Stimulated activated memory B cell treated with anti-CD40 and anti-IgM and Interleukin-4, amounts not matched to agents 10 μg/mL and 1 μg/mL and 100 μg/mL, for 72 hours (primary cell): ENCODE results near the gene PRDX6.
"Not testable (repeated sequence)": the region's sequence is repeated elsewhere in the genome, so short reads cannot be mapped to it uniquely, and the experiment has no call there.

ENCODE experiments used
- ATAC-seq: fragments of 150-1000 bp; cut with Tn5 transposase; 2 replicates; pipeline ENCODE4 v1.10.0; 2021
- H3K27ac Mint-ChIP-seq: one replicate; pipeline ENCODE4 v1.8.0; 2022; ENCODE audit warnings: mild to moderate bottlenecking, mixed read lengths
- H3K27me3 Mint-ChIP-seq: one replicate; pipeline ENCODE4 v1.8.0; 2022; ENCODE audit warnings: mixed read lengths
- H3K36me3 Mint-ChIP-seq: one replicate; pipeline ENCODE4 v1.8.0; 2022; ENCODE audit warnings: mixed read lengths
- H3K4me1 Mint-ChIP-seq: one replicate; pipeline ENCODE4 v1.8.0; 2022; ENCODE audit warnings: mixed read lengths
- H3K4me3 Mint-ChIP-seq: one replicate; pipeline ENCODE4 v1.8.0; 2022; ENCODE audit warnings: mild to moderate bottlenecking, moderate library complexity, mixed read lengths
- H3K9me3 Mint-ChIP-seq: one replicate; pipeline ENCODE4 v1.8.0; 2022; ENCODE audit warnings: mixed read lengths

The PRDX6 gene

DNA sequence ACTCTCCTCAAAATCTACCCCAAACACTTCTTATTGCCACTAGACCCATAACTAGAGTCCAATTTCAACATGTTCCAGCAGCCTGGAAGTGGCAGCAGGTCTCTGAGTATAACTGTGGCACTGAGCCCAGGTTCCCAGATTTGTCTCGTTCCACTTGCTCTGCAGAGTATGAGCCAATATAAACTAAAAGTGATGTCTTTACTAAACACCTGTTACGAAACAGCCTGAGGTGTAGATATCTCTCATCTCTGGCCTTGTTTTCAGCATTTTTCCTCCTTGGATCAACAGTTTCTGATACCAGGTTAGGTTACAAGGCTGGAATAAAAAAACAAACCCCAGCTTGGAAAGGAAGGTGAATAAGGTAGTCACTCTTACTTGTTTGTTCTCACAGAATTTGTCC, 25.2 kb upstream of the PRDX6 start:
- peaks cover 6% of the 10 kb centered on the region for H3K9me3 Mint-ChIP-seq
- H3K27me3 Mint-ChIP-seq: no peaks in the 10 kb centered on the region
- ATAC-seq: no peak
- H3K27ac Mint-ChIP-seq: no peak overlapping the region
- H3K4me3 Mint-ChIP-seq: no peak overlapping the region
- peaks cover 62% of the 10 kb centered on the region for H3K36me3 Mint-ChIP-seq
- H3K4me1 Mint-ChIP-seq: peaks cover 6% of the 10 kb centered on the region

DNA sequence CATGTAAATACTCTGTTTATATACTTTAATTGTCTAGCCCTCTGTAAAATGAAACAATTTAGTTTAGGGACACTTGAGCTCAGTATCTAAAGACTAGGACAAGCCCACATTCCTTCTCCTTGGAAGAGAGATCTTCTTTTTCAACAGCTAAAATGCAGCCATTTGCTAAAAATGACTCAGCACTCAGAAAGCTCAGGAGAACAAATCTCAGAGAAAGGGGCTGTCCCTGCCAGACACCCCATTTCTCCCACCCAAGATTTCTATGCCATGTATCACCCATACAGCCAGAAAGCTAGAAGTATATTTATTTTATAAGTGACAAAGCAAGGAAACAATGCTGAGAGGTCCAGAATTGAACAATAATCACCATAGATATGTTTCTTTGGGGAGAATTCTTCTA, 23.2 kb upstream of the PRDX6 start:
- no peak overlapping the region for H3K27ac Mint-ChIP-seq
- no peaks in the 10 kb centered on the region for H3K4me1 Mint-ChIP-seq
- peaks cover 59% of the 10 kb centered on the region for H3K36me3 Mint-ChIP-seq
- ATAC-seq: no peak
- no peak overlapping the region for H3K4me3 Mint-ChIP-seq
- H3K27me3 Mint-ChIP-seq: no peaks in the 10 kb centered on the region
- H3K9me3 Mint-ChIP-seq: no peaks in the 10 kb centered on the region

DNA sequence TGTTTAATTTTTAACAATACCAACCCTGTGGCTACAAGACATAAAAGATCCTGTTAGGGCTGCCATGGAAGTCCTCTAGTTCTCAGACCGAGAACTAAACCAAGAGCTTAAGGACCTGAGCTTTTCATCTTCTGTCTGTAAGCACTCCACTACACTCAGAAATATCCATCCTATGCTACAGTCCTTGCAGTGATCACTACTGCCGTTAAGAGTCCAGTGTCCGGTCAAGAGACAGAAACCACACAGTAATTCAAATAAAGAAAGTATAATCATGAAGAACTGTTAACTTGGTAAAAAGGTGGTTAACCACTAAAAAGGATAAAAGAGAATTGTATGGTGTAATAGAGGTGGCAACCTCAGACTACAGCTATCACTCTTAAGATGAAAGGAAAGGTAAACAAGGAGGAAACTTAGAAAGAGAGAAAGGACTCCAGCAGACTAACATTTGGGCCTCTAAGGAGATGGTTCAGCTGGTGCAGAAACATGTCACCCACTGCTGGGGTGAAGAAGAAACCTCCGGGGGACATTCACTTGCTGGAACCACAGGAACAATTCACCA, 22.1 kb upstream of the PRDX6 start:
- Mint-ChIP-seq H3K4me3 (no peak overlapping the region), H3K4me1 (no peaks in the 10 kb centered on the region), H3K27me3 (no peaks in the 10 kb centered on the region), H3K36me3 (peaks cover 58% of the 10 kb centered on the region), H3K9me3 (no peaks in the 10 kb centered on the region), H3K27ac (no peak overlapping the region)
- ATAC-seq: no peak

DNA sequence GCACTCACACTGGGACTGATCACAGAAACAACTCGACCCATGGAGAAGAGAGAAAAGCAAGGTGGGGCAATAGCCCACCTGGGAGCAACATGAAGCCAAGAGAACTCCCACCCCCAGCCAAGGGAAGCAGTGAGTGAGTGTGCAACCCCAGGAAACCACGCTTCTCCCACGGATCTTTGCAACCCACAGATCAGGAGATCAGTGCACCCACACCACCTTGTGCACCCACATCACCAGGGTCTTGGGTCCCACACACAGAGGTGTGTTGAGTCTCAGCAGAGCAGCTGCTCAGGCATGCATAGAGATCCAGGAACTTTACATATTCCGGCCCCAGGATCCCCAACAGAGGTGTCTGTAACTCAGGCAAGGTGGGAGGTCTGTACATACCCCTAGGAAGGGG, 17.2 kb upstream of the PRDX6 start:
- H3K27ac Mint-ChIP-seq: no peak overlapping the region
- peaks cover 6% of the 10 kb centered on the region for H3K4me1 Mint-ChIP-seq
- H3K9me3 Mint-ChIP-seq: peaks cover 6% of the 10 kb centered on the region
- H3K27me3 Mint-ChIP-seq: no peaks in the 10 kb centered on the region
- H3K36me3 Mint-ChIP-seq: peaks cover 83% of the 10 kb centered on the region
- ATAC-seq: no peak
- H3K4me3 Mint-ChIP-seq: no peak overlapping the region

DNA sequence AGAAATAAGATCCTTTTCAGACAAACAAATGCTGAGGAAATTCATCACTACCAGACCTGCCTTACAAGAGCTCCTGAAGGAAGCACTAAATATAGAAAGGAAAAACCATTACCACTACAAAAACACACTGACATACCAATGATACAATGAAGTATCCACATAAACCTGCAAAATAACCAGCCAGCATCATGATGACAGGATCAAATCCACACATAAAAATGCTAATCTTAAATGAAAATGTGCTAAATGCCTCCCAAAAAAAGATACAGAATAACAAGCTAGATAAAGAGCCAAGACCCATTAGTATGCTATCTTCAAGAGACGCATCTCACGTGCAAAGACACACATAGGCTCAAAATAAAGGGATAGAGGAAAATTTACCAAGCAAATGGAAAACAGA, 14.5 kb upstream of the PRDX6 start:
- H3K9me3 Mint-ChIP-seq: peaks cover 13% of the 10 kb centered on the region
- not testable (repeated sequence) for H3K27ac Mint-ChIP-seq, H3K4me3 Mint-ChIP-seq, H3K27me3 Mint-ChIP-seq, ATAC-seq
- H3K36me3 Mint-ChIP-seq: peaks cover 81% of the 10 kb centered on the region
- peaks cover 14% of the 10 kb centered on the region for H3K4me1 Mint-ChIP-seq

DNA sequence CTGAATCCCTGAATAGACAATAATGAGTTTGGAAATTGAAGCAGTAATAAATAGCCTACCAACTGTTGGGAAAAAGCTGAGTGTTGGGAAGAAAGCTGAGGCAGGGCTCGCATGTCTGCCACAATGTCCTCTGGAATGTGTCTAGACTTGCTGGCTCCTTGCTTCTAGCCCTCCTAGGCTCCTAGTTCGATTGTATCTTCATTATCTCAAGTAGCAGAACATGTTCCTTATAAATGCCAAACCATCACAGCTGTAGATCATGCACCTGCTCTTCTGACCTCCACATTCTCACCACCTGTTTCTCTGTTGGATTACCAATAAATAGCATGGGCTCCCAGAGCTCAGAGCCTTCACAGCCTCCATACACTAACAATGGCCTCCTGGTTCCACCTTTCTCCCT, 12.9 kb upstream of the PRDX6 start:
- H3K36me3 Mint-ChIP-seq: peaks cover 81% of the 10 kb centered on the region

DNA sequence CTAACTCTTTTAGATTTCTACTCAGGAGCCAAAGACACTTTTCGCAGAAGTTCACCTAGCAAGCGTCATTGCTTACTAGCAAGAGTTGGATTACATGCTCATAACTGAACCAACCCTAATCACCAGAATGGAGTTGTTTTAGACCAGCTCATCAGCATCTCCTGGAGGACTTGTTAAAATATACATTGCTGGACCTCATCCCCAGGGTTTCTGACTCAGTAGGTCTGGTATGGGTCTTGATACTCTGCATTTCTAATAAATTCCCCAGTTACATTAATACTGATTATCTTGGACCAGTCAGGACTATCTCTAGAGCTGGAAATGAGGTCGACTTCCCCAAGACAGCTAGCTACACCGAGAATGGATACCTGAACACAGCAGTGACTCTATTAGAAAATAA, 9.7 kb upstream of the PRDX6 start:
- Mint-ChIP-seq H3K4me1 (peaks cover 14% of the 10 kb centered on the region), H3K36me3 (peaks cover 86% of the 10 kb centered on the region), H3K9me3 (peaks cover 28% of the 10 kb centered on the region)

More for the DNA sequence above, 12.9 kb upstream of the PRDX6 start:
- not testable (repeated sequence) for H3K4me3 Mint-ChIP-seq, H3K27me3 Mint-ChIP-seq, ATAC-seq, H3K27ac Mint-ChIP-seq
- H3K4me1 Mint-ChIP-seq: peaks cover 14% of the 10 kb centered on the region
- H3K9me3 Mint-ChIP-seq: peaks cover 19% of the 10 kb centered on the region

DNA sequence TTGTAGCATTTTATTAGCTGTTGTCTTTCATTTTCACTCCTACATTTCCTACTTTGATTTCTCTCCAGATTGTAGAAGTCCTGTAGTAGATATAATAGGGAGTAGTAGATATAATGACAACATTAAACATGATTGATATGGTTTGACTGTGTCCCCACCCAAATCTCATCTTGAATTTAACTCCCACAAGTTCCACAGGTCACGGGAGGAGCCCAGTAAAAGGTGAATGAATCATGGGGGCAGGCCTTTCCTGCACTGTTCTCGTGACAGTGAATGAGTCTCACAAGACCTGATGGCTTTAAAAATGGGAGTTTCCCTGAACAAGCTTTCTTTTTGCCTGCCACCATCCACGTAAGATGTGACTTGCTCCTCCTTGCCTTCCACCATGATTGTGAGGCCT, 7.5 kb upstream of the PRDX6 start:
- no peak for ATAC-seq
- H3K9me3 Mint-ChIP-seq: peaks cover 22% of the 10 kb centered on the region
- H3K27ac Mint-ChIP-seq: no peak overlapping the region
- no peaks in the 10 kb centered on the region for H3K27me3 Mint-ChIP-seq
- H3K36me3 Mint-ChIP-seq: peaks cover 73% of the 10 kb centered on the region
- H3K4me3 Mint-ChIP-seq: no peak overlapping the region
- H3K4me1 Mint-ChIP-seq: peaks cover 19% of the 10 kb centered on the region

More for the DNA sequence above, 9.7 kb upstream of the PRDX6 start:
- Mint-ChIP-seq H3K27ac (no peak overlapping the region), H3K4me3 (no peak overlapping the region), H3K27me3 (no peaks in the 10 kb centered on the region)
- ATAC-seq: no peak

DNA sequence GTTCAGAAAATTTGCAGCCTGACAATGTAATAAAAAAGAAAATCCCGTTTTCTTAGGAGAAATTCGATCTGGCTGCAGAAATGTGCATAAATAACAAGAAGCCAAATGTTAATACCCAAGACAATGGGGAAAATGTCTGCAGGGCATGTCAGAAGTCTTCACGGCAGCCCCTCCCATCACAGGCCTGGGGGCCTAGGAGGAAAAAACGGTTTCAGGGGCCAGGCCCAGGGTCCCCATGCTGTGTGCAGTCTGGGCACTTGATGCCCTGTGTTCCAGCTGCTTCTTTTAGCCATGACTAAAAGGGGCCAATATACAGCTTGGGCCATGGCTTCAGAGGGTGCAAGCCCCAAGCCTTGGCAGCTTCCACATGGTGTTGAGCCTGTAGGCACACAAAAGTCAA, 6.5 kb upstream of the PRDX6 start:
- Mint-ChIP-seq H3K36me3 (peaks cover 66% of the 10 kb centered on the region), H3K27ac (no peak overlapping the region)

DNA sequence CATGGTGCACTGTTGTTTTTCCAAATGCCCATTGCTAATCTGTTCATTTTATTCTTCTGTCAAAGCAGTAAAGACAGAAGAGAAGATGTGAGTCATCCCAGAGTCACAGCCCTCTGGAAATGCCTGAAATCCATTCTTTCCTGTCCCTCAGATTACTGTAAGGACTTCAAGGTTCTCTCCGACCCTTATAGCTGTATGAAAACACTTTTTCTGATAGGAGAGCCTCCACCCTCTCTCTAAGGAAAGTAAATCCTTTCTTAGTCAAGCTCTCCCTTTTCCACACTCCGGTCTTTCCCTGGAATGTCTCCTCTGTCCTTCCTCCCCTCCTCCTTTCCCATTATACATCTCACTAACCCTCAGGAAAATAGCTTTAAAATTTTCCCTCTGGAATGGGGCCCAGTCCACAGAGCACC, 3.5 kb upstream of the PRDX6 start:
- peaks cover 13% of the 10 kb centered on the region for H3K9me3 Mint-ChIP-seq
- no peaks in the 10 kb centered on the region for H3K27me3 Mint-ChIP-seq
- no peak for ATAC-seq
- H3K36me3 Mint-ChIP-seq: peaks cover 40% of the 10 kb centered on the region
- no peak overlapping the region for H3K4me3 Mint-ChIP-seq
- no peak overlapping the region for H3K27ac Mint-ChIP-seq
- peaks cover 37% of the 10 kb centered on the region for H3K4me1 Mint-ChIP-seq

More for the DNA sequence above, 6.5 kb upstream of the PRDX6 start:
- Mint-ChIP-seq H3K4me1 (peaks cover 20% of the 10 kb centered on the region), H3K27me3 (no peaks in the 10 kb centered on the region), H3K9me3 (peaks cover 19% of the 10 kb centered on the region), H3K4me3 (no peak overlapping the region)
- ATAC-seq: no peak

DNA sequence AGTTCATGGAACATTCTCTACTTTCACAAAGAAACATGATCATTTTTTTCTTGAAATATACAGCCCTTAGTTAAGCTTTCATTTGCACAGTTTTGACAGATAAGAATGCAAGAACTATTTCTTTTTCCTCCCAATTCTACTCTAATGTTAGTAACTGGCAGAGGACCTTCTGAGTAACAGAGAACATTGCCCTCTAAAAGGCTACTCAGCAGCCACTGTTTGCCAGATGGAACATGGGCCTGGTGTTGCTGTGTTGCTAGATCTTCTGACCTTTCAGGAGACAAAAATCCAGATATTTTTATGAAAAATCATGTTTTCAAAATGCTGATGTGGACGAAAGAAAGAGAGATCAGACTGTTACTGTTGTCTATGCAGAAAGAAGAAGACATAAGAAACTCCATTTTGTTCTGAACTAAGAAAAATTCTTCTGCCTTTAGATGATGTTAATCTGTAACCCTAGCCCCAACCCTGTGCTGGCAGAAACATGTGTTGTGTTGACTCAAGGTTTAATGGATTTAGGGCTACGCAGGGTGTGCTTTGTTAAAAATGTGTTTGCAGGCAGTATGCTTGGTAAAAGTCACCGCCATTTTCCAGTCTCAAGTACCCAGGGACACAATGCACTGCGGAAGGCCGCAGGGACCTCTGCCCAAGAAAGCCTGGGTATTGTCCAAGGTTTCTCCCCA, 2.9 kb upstream of the PRDX6 start:
- H3K27me3 Mint-ChIP-seq: no peaks in the 10 kb centered on the region
- no peak for ATAC-seq
- no peak overlapping the region for H3K4me3 Mint-ChIP-seq
- H3K27ac Mint-ChIP-seq: peak overlapping the region; percentile 85
- peaks cover 37% of the 10 kb centered on the region for H3K36me3 Mint-ChIP-seq
- peaks cover 39% of the 10 kb centered on the region for H3K4me1 Mint-ChIP-seq
- H3K9me3 Mint-ChIP-seq: peaks cover 9% of the 10 kb centered on the region

DNA sequence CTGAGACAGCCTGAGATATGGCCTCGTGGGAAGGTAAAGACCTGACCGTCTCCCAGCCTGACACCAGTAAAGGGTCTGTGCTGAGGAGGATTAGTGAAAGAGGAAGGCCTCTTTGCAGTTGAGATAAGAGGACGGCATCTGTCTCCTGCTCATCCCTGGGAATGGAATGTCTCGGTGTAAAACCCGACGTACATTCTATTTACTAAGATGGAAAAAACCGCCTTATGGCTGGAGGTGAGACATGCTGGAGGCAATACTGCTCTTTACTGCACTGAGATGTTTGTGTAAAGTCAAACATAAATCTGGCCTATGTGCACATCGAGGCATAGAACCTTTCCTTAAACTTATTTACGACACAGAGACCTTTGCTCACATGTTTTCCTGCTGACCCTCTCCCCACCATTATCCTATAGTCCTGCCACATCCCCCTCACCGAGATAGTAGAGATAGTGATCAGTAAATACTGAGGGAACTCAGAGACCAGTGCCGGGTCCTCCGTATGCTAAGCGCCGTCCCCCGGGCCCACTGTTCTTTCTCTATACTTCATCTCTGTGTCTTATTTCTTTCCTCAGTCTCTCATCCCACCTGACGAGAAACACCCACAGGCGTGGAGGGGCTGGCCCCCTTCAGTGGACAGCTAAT, 2.2 kb upstream of the PRDX6 start:
- H3K36me3 Mint-ChIP-seq: peaks cover 40% of the 10 kb centered on the region
- not testable (repeated sequence) for H3K9me3 Mint-ChIP-seq, ATAC-seq, H3K27me3 Mint-ChIP-seq
- H3K4me1 Mint-ChIP-seq: peaks cover 45% of the 10 kb centered on the region
- H3K27ac Mint-ChIP-seq: peak overlapping the region; percentile 85
- peak overlapping the region; percentile 1 for H3K4me3 Mint-ChIP-seq

DNA sequence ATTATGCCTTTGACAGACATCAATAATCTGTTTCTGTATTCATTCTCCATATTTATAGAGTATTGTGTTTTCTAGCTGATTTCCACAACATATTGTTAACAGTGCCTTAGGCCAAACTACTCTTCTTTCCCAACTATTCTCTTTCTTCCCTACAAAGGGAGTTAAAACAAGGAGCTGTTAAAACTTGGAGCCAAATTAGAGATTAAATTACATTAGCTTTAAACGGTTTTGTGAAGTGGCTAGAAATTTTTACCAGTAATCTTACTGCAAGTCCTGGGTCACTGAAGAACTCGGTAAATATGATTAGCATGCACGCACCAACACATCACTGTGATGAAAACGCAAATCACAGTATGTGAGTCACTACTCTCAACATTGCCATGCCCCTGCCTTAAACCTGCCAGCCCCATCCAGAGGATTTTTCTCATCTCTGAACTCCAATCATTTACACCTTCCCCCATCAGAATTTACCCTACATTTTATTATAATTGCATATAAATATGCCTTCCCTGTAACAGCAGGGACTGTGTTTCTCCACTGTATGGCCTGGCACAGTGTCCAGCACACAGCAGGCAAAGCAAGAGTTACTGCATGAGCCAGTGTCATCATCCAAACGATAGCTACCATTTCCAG, 1.5 kb upstream of the PRDX6 start:
- peaks cover 49% of the 10 kb centered on the region for H3K4me1 Mint-ChIP-seq
- H3K27ac Mint-ChIP-seq: peak overlapping the region; percentile 85
- peaks cover 3% of the 10 kb centered on the region for H3K9me3 Mint-ChIP-seq
- ATAC-seq: no peak
- H3K27me3 Mint-ChIP-seq: no peaks in the 10 kb centered on the region
- H3K4me3 Mint-ChIP-seq: peak overlapping the region; percentile 74
- peaks cover 36% of the 10 kb centered on the region for H3K36me3 Mint-ChIP-seq

DNA sequence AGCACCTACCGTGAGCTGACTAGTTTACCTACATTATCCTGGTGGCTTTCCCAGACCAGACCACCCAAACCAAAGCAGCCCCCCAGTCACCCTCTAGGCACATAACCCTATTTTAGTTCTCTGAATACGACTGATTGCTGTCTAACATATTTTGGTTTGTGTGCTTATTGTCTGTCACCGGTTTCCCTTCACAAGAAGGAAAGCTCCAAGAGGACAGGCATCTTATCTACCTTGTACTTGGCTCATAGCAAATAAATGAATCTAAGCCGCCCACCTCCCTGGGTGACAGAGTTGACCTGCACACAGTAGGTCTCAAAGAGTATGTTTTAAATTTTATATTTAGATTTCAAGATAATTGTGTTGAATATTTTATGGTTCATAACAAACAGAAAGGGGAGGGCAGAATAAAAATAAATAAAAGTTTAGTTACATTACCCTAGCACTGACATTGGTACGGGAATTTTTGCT, 904 bp upstream of the PRDX6 start:
- H3K36me3 Mint-ChIP-seq: peaks cover 30% of the 10 kb centered on the region
- H3K9me3 Mint-ChIP-seq: peaks cover 3% of the 10 kb centered on the region
- H3K27ac Mint-ChIP-seq: peak overlapping the region; percentile 85
- no peaks in the 10 kb centered on the region for H3K27me3 Mint-ChIP-seq
- H3K4me3 Mint-ChIP-seq: peak overlapping the region; percentile 78
- ATAC-seq: no peak
- H3K4me1 Mint-ChIP-seq: peaks cover 49% of the 10 kb centered on the region

DNA sequence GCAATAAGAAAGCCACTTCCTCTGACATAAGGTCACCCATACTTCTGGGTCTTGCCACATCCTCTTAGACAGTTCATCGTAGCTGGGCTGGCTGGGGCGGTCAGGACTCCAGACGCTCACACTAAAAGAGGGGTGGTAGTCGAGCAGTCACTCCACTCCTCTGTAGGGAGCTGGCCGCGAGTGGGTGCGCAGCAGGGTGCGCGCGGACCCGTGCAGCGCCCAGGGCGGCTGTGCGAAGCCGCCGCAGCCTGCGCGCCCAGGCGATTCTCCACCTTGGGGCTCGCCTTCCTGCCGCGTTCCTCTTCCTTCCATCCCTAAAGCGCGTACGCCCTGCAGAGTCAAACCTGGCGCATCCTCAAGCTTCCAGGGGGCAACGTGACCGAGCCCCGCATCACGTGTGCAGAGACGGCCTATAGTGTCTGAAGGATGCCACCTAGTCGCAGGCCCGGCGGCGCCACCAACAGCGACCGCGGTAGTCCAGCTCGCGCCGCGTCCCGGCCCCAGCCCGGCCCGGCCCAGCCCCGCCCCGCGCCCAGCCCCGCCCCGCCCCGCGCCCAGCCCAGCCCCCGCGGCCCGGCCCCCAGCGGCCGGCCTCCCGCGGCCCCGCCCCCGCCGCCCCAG, 360 bp upstream of the PRDX6 start:
- H3K4me3 Mint-ChIP-seq: peak overlapping the region; percentile 78
- H3K4me1 Mint-ChIP-seq: peaks cover 49% of the 10 kb centered on the region
- peaks cover 30% of the 10 kb centered on the region for H3K36me3 Mint-ChIP-seq
- no peaks in the 10 kb centered on the region for H3K27me3 Mint-ChIP-seq
- no peaks in the 10 kb centered on the region for H3K9me3 Mint-ChIP-seq
- peak; percentile 99 for ATAC-seq
- peak overlapping the region; percentile 85 for H3K27ac Mint-ChIP-seq
